Ascending aorta (tissue), 2 donors: ENCODE data around the gene PRKD1. TPM values are rescaled to one million over a fixed set of nuclear protein-coding genes. Genes with fewer than 3 reads are reported as not detected.

Source experiments
- DNase-seq, 2 donors: peaks; one replicate each; pipeline ENCODE4 v3.0.0-alpha.2; 2019; ENCODE audit warnings: low spot score in 2 of 2
- H3K27ac ChIP-seq, 2 donors: fragments of 200-600 bp; sonication (generic); one replicate each; pipeline ENCODE4 v1.5.1; 2016 to 2017; ENCODE audit warnings: mild to moderate bottlenecking in 1 of 2
- H3K27me3 ChIP-seq: fragments of 200-600 bp; sonication (generic); one replicate; pipeline ENCODE4 v1.5.1; 2017
- H3K36me3 ChIP-seq, 2 donors: fragments of 200-600 bp; sonication (generic); one replicate each; pipeline ENCODE4 v1.5.1; 2016
- H3K4me1 ChIP-seq, 2 donors: fragments of 200-600 bp; sonication (generic); one replicate each; pipeline ENCODE4 v1.5.1; 2016 to 2017; ENCODE audit warnings: mild to moderate bottlenecking in 1 of 2
- H3K4me3 ChIP-seq, 2 donors: fragments of 200-600 bp; sonication (generic); one replicate each; pipeline ENCODE4 v1.5.1; 2016 to 2017; ENCODE audit warnings: mild to moderate bottlenecking in 1 of 2
- H3K9me3 ChIP-seq, 2 donors: fragments of 200-600 bp; sonication (generic); one replicate each; pipeline ENCODE4 v1.5.1; 2016
- CTCF ChIP-seq, 3 experiments: fragments of 200-600 bp in 2 of 3; fragments of 450-650 bp in 1 of 3; sonication (generic) in 2 of 3; IDR thresholded peaks; one replicate each; pipeline ENCODE4 v1.5.1; 2016 to 2019; ENCODE audit warnings: antibody characterized with exemption in 3 of 3, mild to moderate bottlenecking in 1 of 3, moderate library complexity in 1 of 3
- intact Hi-C: fragments of 100-400 bp; cut with DNase I; formaldehyde crosslinking; loops from one replicate; pipeline ENCODE4 v1.15.1; 2023
- total RNA-seq: library from RNA; depleted of rRNA; stranded (reverse); fragments of >200 nt; gene quantifications from one replicate; pipeline ENCODE4 v1.1.0, GENCODE V29; 2016

Gene PRKD1
- total RNA-seq, 1 donor from 2014 or later, result 34.6 TPM

GRCh38 chr14:29918981-29919380, 8.7 kb downstream of the PRKD1 start:
- no peak for DNase-seq
- intact Hi-C loops, result no loop called here
- Histone ChIP-seq H3K27me3 (no peaks in the 10 kb centered on the region), H3K4me1 (peaks cover 0 to 17% of the 10 kb centered on the region in 2 donors), H3K36me3 (no peaks in the 10 kb centered on the region), H3K27ac (no peak overlapping the region), H3K4me3 (no peak overlapping the region), H3K9me3 (no peaks in the 10 kb centered on the region)
- no peak for TF ChIP-seq CTCF (IDR thresholded peaks at IDR 0.05)

- no peaks in the 10 kb centered on the region for H3K36me3 ChIP-seq
- no peaks in the 10 kb centered on the region for H3K9me3 ChIP-seq
- no peak for DNase-seq
- no peak for TF ChIP-seq CTCF (IDR thresholded peaks at IDR 0.05)
- H3K27ac ChIP-seq, result no peak overlapping the region
- H3K27me3 ChIP-seq, result no peaks in the 10 kb centered on the region
- intact Hi-C loops, result no loop called here
- H3K4me3 ChIP-seq, result no peak overlapping the region
- H3K4me1 ChIP-seq, result peaks cover 0 to 4% of the 10 kb centered on the region in 2 donors
Observed at GRCh38 chr14:29913566-29913965, 14.1 kb downstream of the PRKD1 start.

GRCh38 chr14:29911810-29912209, 15.8 kb downstream of the PRKD1 start:
- no peaks in the 10 kb centered on the region for H3K9me3 ChIP-seq
- no peak overlapping the region for H3K4me3 ChIP-seq
- peaks cover 0 to 4% of the 10 kb centered on the region in 2 donors for H3K4me1 ChIP-seq
- no peaks in the 10 kb centered on the region for H3K36me3 ChIP-seq
- H3K27ac ChIP-seq, result no peak overlapping the region
- intact Hi-C loops, result no loop called here
- no peaks in the 10 kb centered on the region for H3K27me3 ChIP-seq
- DNase-seq, result no peak
- no peak for TF ChIP-seq CTCF (IDR thresholded peaks at IDR 0.05)

- H3K9me3 ChIP-seq, result no peaks in the 10 kb centered on the region
- no peaks in the 10 kb centered on the region for H3K36me3 ChIP-seq
- no peaks in the 10 kb centered on the region for H3K27me3 ChIP-seq
- H3K4me1 ChIP-seq, result peaks cover 0 to 7% of the 10 kb centered on the region in 2 donors
- intact Hi-C loops, result no loop called here
- no peak overlapping the region for H3K27ac ChIP-seq
- no peak overlapping the region for H3K4me3 ChIP-seq
- no peak for TF ChIP-seq CTCF (IDR thresholded peaks at IDR 0.05)
- DNase-seq, result no peak
Observed at GRCh38 chr14:29908652-29909577, 18.7 kb downstream of the PRKD1 start.

GRCh38 chr14:29906256-29906870, 21.3 kb downstream of the PRKD1 start:
- H3K9me3 ChIP-seq, result no peaks in the 10 kb centered on the region
- peak overlapping the region in 1 of 2 donors; percentile 22 for H3K27ac ChIP-seq
- peaks cover 0 to 7% of the 10 kb centered on the region in 2 donors for H3K4me1 ChIP-seq
- H3K36me3 ChIP-seq, result no peaks in the 10 kb centered on the region
- no peaks in the 10 kb centered on the region for H3K27me3 ChIP-seq
- no peak for TF ChIP-seq CTCF (IDR thresholded peaks at IDR 0.05)
- no peak overlapping the region for H3K4me3 ChIP-seq
- DNase-seq, result no peak
- intact Hi-C loops, result no loop called here
